ENCODE data around the gene OR2F2.

OR2F2 gene

DNA sequence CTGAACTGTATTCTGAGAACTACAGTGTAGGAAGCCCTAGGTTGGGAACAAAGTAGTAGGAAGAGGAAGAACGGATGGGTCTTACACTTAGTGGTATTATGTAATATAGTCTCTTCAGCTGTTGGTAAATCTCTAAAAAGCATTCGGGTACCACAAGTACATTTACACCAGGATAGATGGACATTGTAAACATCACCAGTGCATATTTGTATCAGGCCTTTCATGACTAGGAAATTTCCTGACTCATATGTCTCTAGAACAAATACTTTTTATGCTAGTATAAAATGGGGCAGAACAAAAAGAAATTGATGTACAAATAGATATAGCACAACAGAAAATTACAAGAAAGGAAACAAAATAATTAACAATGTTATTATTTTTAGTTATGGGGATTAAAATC, 43.6 kb downstream of the OR2F2 start:
- Mint-ChIP-seq H3K27ac (no peak overlapping the region), H3K27me3 (peaks cover 4% of the 10 kb centered on the region), H3K4me1 (no peaks in the 10 kb centered on the region), H3K4me3 (no peak overlapping the region), H3K36me3 (no peaks in the 10 kb centered on the region), H3K9me3 (no peaks in the 10 kb centered on the region)
- no peak for DNase-seq
- CTCF ChIA-PET: interaction anchor here (0.9 kb wide), 1 partner anchor 77 kb away, joined by 3 read pairs; the partner anchor contains the start of gene TCAF1

DNA sequence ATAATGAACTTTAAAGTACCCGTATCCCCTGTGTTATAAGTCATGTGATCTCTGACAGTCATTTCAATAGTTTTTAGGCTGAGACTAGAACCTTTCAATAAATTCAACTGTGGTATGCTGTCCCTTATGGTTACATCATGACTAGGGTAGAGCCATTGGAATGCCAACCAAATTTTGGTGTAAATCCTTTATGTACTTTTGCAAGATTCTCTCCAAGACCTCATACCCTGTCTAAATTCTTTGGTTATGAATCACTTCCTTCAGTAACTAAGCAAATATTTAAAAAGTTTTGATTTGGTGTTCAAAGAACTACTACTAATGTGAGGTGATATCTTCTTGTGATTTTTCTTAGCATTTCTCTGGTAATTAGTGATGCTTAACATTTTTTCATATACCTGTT, 44.3 kb downstream of the OR2F2 start:
- Mint-ChIP-seq H3K27ac (no peak overlapping the region), H3K36me3 (no peaks in the 10 kb centered on the region), H3K27me3 (peaks cover 4% of the 10 kb centered on the region), H3K9me3 (no peaks in the 10 kb centered on the region), H3K4me1 (no peaks in the 10 kb centered on the region), H3K4me3 (no peak overlapping the region)
- CTCF ChIA-PET: no interaction called here
- DNase-seq: no peak

GRCh38 chr7:143979998-143980397, 45.0 kb downstream of the OR2F2 start:
- Mint-ChIP-seq H3K27me3 (peaks cover 4% of the 10 kb centered on the region), H3K4me3 (no peak overlapping the region), H3K27ac (no peak overlapping the region), H3K9me3 (no peaks in the 10 kb centered on the region), H3K36me3 (no peaks in the 10 kb centered on the region), H3K4me1 (no peaks in the 10 kb centered on the region)
- DNase-seq: no peak
- CTCF ChIA-PET: no interaction called here

DNA sequence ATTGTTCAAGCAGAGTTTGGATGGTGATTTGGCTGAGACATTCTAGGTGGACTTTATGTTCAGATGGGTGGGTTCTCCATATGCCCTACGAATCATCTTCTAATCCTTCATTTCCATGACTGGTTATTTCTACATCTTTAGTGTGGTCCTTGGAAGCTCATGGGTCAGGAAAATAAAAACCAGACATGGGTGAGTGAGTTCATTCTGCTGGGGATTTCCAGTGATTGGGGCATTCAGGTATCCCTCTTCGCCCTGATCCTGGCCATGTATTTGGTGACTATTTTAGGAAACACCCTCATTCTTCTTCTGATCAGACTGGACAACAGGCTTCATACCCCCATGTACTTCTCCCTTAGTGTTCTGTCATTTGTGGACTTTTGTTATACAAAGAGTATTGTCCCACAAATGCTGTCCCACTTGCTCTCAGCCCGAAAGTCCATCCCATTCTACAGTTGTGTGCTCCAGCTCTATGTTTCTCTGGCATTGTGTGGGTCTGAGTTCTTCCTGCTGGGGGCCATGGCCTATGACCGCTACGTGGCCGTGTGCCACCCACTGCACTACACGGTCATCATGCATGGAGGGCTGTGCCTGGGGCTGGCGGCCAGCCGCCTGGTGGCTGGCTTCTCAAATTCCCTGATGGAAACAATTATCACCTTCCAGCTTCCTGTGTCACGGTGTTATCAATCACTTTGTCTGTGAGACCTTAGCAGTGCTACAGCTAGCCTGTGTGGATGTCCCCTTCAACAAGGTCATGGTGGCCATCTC, 45.9 kb downstream of the OR2F2 start:
- Mint-ChIP-seq H3K27me3 (peaks cover 4% of the 10 kb centered on the region), H3K4me1 (no peaks in the 10 kb centered on the region), H3K9me3 (no peaks in the 10 kb centered on the region), H3K4me3 (no peak overlapping the region), H3K27ac (no peak overlapping the region), H3K36me3 (no peaks in the 10 kb centered on the region)
- CTCF ChIA-PET: no interaction called here
- DNase-seq: no peak

- H3K36me3 Mint-ChIP-seq: no peaks in the 10 kb centered on the region
Observed at GRCh38 chr7:143983960-143984359, 48.9 kb downstream of the OR2F2 start.

More at GRCh38 chr7:143983960-143984359, 48.9 kb downstream of the OR2F2 start:
- H3K4me3 Mint-ChIP-seq: no peak overlapping the region
- no peak for DNase-seq
- CTCF ChIA-PET: interaction anchor here (0.6 to 1.2 kb wide), 2 partner anchors 144 to 707 kb away, joined by 3 read pairs; no protein-coding TSS in a partner anchor
- H3K4me1 Mint-ChIP-seq: peaks cover 20% of the 10 kb centered on the region
- no peaks in the 10 kb centered on the region for H3K9me3 Mint-ChIP-seq
- peaks cover 4% of the 10 kb centered on the region for H3K27me3 Mint-ChIP-seq
- no peak overlapping the region for H3K27ac Mint-ChIP-seq

All from activated naive CD4-positive, alpha-beta T cell treated with anti-CD3 and anti-CD28 coated beads, Interleukin-2, amount 10 ng/mL, durations not matched to agents 7 days and 5 days (primary cell).